Mucosa of descending colon (tissue), 3 donors: ENCODE results near the gene HSD17B2. TPM values are rescaled to one million over a fixed set of nuclear protein-coding genes. Genes with fewer than 3 reads are reported as not detected.

Experiments
- ATAC-seq: fragments of 200-7000 bp; cut with Tn5 transposase; one replicate; pipeline ENCODE4 v1.9.1; 2020; ENCODE audit warnings: mild to moderate bottlenecking, moderate library complexity
- DNase-seq, 3 donors: peaks; one replicate each; pipeline ENCODE4 v3.0.0-alpha.2; 2020
- H3K36me3 ChIP-seq: fragments of 200-600 bp; one replicate; pipeline ENCODE4 v1.8.0; 2021; ENCODE audit warnings: low read depth, mild to moderate bottlenecking
- H3K4me1 ChIP-seq: fragments of 200-600 bp; one replicate; pipeline ENCODE4 v1.8.0; 2021; ENCODE audit warnings: low read depth, mild to moderate bottlenecking
- H3K4me3 ChIP-seq: fragments of 200-600 bp; one replicate; pipeline ENCODE4 v1.8.0; 2021; ENCODE audit warnings: mild to moderate bottlenecking
- H3K9me3 ChIP-seq: fragments of 200-600 bp; one replicate; pipeline ENCODE4 v1.8.0; 2021; ENCODE audit warnings: mild to moderate bottlenecking
- intact Hi-C, 2 donors: fragments of 100-400 bp; cut with DNase I in 1 of 2; cut with micrococcal nuclease in 1 of 2; formaldehyde crosslinking; loops; one replicate each; pipeline versions ENCODE4 v1.11.0 to v1.11.1; 2022; cut with DNase I, micrococcal nuclease
- total RNA-seq, 3 donors: library from RNA; stranded (reverse); fragmentation: NEBNext Ultra II Directional in 2 of 3; extraction: Animal tissue kit (Norgen Biotek cat#: 25700) in 2 of 3; gene quantifications; one replicate each; pipeline versions ENCODE4 v1.2.1 to v1.2.4, GENCODE V29; 2021 to 2023
- TF ChIP-seq, protein P1 (sequence below): fragments of 200-600 bp; IDR thresholded peaks from one replicate; pipeline ENCODE4 v1.8.0; 2022; ENCODE audit warnings: antibody characterized with exemption, mild to moderate bottlenecking
- donor health status: DM: no; HTN: no; CAD: no; lungs with moderate emphysema.
- donor health status: DM: no; HTN: no; CAD: no.
- donor health status: DM: no; HTN: yes; CAD: no.

Gene HSD17B2
- total RNA-seq, 3 donors from 2014 or later: 38.6 to 211 (median 45.5) TPM

GRCh38 chr16:82011199-82011641 is 23.8 kb upstream of the HSD17B2 start, which contains the start of gene SDR42E1:
Gene SDR42E1 (minus strand): TSS chr16:82011470. CDS start chr16:82000858, 10,612 bp downstream.
- H3K36me3 ChIP-seq: no peaks in the 10 kb centered on the region
- peaks cover 8% of the 10 kb centered on the region for H3K9me3 ChIP-seq
- peaks cover 5% of the 10 kb centered on the region for H3K4me1 ChIP-seq
- TF ChIP-seq, protein P1, sequence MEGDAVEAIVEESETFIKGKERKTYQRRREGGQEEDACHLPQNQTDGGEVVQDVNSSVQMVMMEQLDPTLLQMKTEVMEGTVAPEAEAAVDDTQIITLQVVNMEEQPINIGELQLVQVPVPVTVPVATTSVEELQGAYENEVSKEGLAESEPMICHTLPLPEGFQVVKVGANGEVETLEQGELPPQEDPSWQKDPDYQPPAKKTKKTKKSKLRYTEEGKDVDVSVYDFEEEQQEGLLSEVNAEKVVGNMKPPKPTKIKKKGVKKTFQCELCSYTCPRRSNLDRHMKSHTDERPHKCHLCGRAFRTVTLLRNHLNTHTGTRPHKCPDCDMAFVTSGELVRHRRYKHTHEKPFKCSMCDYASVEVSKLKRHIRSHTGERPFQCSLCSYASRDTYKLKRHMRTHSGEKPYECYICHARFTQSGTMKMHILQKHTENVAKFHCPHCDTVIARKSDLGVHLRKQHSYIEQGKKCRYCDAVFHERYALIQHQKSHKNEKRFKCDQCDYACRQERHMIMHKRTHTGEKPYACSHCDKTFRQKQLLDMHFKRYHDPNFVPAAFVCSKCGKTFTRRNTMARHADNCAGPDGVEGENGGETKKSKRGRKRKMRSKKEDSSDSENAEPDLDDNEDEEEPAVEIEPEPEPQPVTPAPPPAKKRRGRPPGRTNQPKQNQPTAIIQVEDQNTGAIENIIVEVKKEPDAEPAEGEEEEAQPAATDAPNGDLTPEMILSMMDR: no peak
- peak; percentile 99 for ATAC-seq
- peak within 1 kb of the TSS; percentile 46 for H3K4me3 ChIP-seq
- peak; percentile 81 to 88 (median 83) for DNase-seq
- intact Hi-C loops: no loop called here

DNA sequence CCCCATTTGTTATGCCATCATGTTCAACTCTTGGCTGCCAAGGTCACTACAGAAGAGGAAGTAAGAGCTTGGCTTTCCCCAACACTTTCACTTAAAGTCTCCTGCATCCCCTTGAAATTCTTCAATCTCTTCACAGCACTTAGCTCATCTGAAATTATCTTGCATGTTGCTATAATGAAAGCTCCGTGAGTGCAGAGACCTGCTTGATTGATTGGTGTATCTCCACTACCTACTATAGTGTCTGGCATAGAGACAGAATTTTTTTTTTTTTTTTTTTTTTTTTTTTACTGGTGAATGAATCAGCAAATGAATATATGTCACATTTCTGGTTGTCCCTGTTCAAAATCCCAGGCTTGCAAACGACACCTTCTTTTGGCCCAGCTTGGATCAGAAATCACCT is 21.9 kb upstream of the HSD17B2 start:
- intact Hi-C loops: no loop called here
- Histone ChIP-seq H3K9me3 (peaks cover 8% of the 10 kb centered on the region), H3K4me1 (peaks cover 5% of the 10 kb centered on the region), H3K4me3 (no peak overlapping the region), H3K36me3 (no peaks in the 10 kb centered on the region)
- ATAC-seq: no peak
- TF ChIP-seq, protein P1: no peak
- no peak for DNase-seq

DNA sequence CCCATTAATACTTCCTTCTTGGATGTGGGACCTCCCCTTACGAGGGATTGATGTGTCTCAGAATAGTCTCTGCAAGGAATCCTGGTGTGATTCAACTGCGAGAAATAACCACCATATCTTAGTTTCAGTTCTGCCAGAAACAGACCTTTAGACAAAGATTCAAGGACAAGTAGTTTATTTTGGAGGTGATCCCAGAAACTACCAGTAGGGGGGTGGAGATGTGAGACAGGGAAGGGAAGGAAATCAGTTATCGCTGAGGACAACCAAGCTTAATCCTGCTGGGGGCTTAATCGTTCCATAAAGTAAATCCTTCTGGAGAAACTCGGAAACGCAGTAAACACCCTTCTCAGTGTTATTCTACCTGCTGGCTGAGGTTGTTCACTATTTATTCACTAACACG is 18.8 kb upstream of the HSD17B2 start:
- Histone ChIP-seq H3K36me3 (no peaks in the 10 kb centered on the region), H3K9me3 (no peaks in the 10 kb centered on the region), H3K4me3 (no peak overlapping the region), H3K4me1 (peaks cover 5% of the 10 kb centered on the region)
- TF ChIP-seq, protein P1: no peak
- DNase-seq (peak in 1 of 3 donors; percentile 57), ATAC-seq (peak; percentile 59)
- intact Hi-C loops: no loop called here

GRCh38 chr16:82016964-82017363 is 18.1 kb upstream of the HSD17B2 start:
- ATAC-seq: no peak

DNA sequence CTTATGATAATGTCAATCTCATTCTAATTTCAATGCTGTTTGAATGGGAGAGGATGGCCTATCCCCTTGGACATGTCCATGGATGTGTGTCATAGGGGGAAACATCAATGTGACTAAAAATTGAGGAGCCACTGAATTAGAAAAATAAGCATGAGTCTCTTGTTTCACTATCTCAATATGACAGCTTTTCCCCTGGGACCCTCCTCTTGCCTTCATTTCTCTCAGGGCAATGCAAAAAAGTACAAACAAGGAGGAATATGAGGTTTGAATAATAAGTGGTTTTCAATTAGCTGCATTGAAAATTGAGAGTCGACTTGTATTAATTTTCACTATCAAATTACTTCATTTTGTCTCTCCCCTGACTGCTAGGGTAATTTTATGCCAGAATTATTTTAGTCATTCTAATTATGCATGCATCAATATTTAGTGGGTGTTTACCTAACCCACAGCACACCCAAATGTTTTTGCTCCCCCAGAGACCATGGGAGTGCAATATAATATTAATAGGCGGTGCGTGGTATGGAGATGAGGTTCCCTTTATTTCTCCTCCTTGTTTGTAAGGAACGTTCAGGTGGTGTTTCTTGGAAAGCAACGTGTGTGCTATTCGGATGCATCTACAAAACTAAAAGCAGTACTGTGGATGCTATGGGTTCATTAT is 17.0 kb upstream of the HSD17B2 start:
- Histone ChIP-seq H3K36me3 (no peaks in the 10 kb centered on the region), H3K9me3 (no peaks in the 10 kb centered on the region), H3K4me3 (no peak overlapping the region), H3K4me1 (peaks cover 5% of the 10 kb centered on the region)
- DNase-seq: no peak
- no peak for ATAC-seq
- intact Hi-C loops: no loop called here
- TF ChIP-seq, protein P1: no peak

More at GRCh38 chr16:82016964-82017363, 18.1 kb upstream of the HSD17B2 start:
- TF ChIP-seq, protein P1: no peak
- Histone ChIP-seq H3K4me3 (no peak overlapping the region), H3K36me3 (no peaks in the 10 kb centered on the region), H3K9me3 (no peaks in the 10 kb centered on the region), H3K4me1 (peaks cover 5% of the 10 kb centered on the region)
- no peak for DNase-seq
- intact Hi-C loops: no loop called here
